ENCODE measurements around the gene PSMB2.
A peak's percentile ranks its signal among the peaks of the same experiment; 100 is the strongest.

Gene PSMB2

DNA sequence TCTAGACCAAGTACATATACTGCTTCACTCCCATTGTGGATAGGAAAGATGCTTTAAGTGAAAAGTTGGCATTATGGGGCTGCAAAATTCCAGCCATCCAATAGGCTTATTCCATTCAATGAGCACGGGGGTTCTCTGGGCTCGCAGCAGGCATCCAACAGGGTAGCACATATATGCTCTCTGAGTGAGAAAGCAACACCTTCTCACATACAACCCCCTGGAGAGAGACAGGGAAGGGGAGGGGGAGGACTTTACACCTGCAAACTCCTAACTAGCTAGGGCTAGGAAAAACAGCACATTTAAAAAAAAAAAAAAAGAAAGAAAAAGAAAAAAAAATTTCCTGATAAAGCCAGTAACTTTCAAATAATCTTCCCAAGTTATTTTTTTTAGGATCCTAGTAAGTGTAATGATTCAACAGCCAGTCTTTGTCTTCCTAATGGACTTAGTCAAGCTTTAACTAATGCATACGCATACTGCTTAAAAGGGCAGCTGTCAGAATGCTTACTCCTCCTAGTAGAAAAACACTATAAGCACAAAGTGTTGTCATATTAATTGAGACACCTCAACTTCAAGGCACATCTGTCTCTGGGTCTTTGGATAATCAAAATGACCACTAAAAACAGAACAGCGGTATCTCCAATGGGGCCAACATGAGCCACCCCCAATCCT, 18.7 kb downstream of the PSMB2 start:
- H3K27ac ChIP-seq (ENCODE audit: poor library complexity, severe bottlenecking): no peak overlapping the region
- TF ChIP-seq, protein P1, sequence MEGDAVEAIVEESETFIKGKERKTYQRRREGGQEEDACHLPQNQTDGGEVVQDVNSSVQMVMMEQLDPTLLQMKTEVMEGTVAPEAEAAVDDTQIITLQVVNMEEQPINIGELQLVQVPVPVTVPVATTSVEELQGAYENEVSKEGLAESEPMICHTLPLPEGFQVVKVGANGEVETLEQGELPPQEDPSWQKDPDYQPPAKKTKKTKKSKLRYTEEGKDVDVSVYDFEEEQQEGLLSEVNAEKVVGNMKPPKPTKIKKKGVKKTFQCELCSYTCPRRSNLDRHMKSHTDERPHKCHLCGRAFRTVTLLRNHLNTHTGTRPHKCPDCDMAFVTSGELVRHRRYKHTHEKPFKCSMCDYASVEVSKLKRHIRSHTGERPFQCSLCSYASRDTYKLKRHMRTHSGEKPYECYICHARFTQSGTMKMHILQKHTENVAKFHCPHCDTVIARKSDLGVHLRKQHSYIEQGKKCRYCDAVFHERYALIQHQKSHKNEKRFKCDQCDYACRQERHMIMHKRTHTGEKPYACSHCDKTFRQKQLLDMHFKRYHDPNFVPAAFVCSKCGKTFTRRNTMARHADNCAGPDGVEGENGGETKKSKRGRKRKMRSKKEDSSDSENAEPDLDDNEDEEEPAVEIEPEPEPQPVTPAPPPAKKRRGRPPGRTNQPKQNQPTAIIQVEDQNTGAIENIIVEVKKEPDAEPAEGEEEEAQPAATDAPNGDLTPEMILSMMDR (IDR thresholded peaks at IDR 0.05; ENCODE audit: poor library complexity, severe bottlenecking): no peak
- no peaks in the 10 kb centered on the region for H3K4me1 ChIP-seq (ENCODE audit: insufficient read depth, poor library complexity, severe bottlenecking)
- H3K9me3 ChIP-seq (ENCODE audit: severe bottlenecking): no peaks in the 10 kb centered on the region
- peaks cover 69% of the 10 kb centered on the region for H3K36me3 ChIP-seq (ENCODE audit: low read depth)
- no peak for DNase-seq (ENCODE audit: low spot score)
- ATAC-seq (ENCODE audit: low read depth): no peak
- no peaks in the 10 kb centered on the region for H3K27me3 ChIP-seq (ENCODE audit: insufficient read depth, poor library complexity, severe bottlenecking)
- no peak overlapping the region for H3K4me3 ChIP-seq (ENCODE audit: severe bottlenecking)

GRCh38 chr1:35619237-35620121, 21.8 kb downstream of the PSMB2 start:
- no peak for ATAC-seq (ENCODE audit: low read depth)
- Histone ChIP-seq H3K4me1 (ENCODE audit: insufficient read depth, poor library complexity, severe bottlenecking) (no peaks in the 10 kb centered on the region), H3K36me3 (ENCODE audit: low read depth) (peaks cover 75% of the 10 kb centered on the region), H3K27ac (ENCODE audit: poor library complexity, severe bottlenecking) (no peak overlapping the region), H3K27me3 (ENCODE audit: insufficient read depth, poor library complexity, severe bottlenecking) (no peaks in the 10 kb centered on the region), H3K9me3 (ENCODE audit: severe bottlenecking) (no peaks in the 10 kb centered on the region), H3K4me3 (ENCODE audit: severe bottlenecking) (no peak overlapping the region)
- no peak for DNase-seq (ENCODE audit: low spot score)
- TF ChIP-seq, protein P1 (IDR thresholded peaks at IDR 0.05; ENCODE audit: poor library complexity, severe bottlenecking): no peak

DNA sequence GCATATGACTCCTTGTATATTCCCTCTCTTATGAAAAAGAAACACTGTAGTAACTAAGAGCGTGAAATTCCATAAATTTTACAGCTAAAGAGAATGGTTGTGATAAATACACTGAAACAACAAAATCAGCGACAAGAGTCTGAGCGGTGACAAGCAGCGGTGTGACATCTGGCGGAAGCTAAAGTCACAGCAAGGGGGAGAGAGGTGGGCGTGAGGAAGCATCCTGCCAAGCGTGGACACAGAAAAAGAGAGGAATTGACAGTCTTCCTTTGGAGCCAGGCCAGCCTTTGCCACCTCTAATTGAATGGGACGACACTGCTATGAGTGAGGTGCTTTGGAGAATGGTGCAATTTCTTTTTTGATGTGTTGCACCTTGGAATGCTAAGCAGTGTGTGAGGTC, 25.9 kb downstream of the PSMB2 start:
- Histone ChIP-seq H3K27ac (ENCODE audit: poor library complexity, severe bottlenecking) (no peak overlapping the region), H3K27me3 (ENCODE audit: insufficient read depth, poor library complexity, severe bottlenecking) (no peaks in the 10 kb centered on the region), H3K36me3 (ENCODE audit: low read depth) (peaks cover 81% of the 10 kb centered on the region), H3K4me1 (ENCODE audit: insufficient read depth, poor library complexity, severe bottlenecking) (no peaks in the 10 kb centered on the region), H3K9me3 (ENCODE audit: severe bottlenecking) (no peaks in the 10 kb centered on the region), H3K4me3 (ENCODE audit: severe bottlenecking) (no peak overlapping the region)
- DNase-seq (ENCODE audit: low spot score) (no peak), ATAC-seq (ENCODE audit: low read depth) (no peak)
- TF ChIP-seq, protein P1 (IDR thresholded peaks at IDR 0.05; ENCODE audit: poor library complexity, severe bottlenecking): no peak

DNA sequence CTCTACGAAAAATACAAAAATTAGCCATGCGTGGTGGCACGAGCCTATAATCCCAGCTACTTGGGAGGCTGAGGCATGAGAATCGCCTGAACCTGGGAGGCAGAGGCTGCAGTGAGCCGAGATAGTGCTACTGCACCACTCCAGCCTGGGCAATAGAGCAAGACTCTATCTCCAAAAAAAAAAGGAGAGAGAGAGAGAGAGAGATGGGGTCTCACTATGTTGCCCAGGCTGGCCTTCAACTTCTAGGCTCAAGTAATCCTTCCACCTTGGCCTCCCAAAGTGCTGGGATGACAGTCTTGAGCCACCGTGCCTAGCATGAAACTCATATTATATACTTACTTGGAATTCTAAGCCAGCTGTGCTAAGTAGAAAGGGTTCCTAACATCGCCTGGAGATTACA, 29.7 kb downstream of the PSMB2 start:
- TF ChIP-seq, protein P1 (IDR thresholded peaks at IDR 0.05; ENCODE audit: poor library complexity, severe bottlenecking): no peak
- Histone ChIP-seq H3K27me3 (ENCODE audit: insufficient read depth, poor library complexity, severe bottlenecking) (no peaks in the 10 kb centered on the region), H3K4me3 (ENCODE audit: severe bottlenecking) (no peak overlapping the region), H3K36me3 (ENCODE audit: low read depth) (peaks cover 81% of the 10 kb centered on the region), H3K4me1 (ENCODE audit: insufficient read depth, poor library complexity, severe bottlenecking) (no peaks in the 10 kb centered on the region), H3K27ac (ENCODE audit: poor library complexity, severe bottlenecking) (no peak overlapping the region), H3K9me3 (ENCODE audit: severe bottlenecking) (no peaks in the 10 kb centered on the region)
- ATAC-seq (ENCODE audit: low read depth) (no peak), DNase-seq (ENCODE audit: low spot score) (no peak)

DNA sequence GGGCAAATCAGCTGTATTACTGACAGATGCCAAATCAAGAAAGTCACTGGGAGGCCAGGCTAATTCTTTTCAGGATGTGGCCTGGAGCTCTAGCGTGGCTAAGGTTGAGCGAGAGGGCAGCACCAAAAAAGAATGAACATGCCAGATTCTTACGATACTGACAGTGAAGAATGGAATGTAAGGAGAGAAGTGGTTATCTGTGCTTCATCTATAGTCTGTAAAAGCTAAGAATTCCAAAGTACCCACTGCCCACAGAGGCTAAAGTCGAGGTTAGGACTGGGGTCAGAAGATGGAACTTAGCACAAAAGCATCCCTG, 35.5 kb downstream of the PSMB2 start:
- Histone ChIP-seq H3K36me3 (ENCODE audit: low read depth) (peaks cover 86% of the 10 kb centered on the region), H3K4me3 (ENCODE audit: severe bottlenecking) (no peak overlapping the region), H3K9me3 (ENCODE audit: severe bottlenecking) (no peaks in the 10 kb centered on the region), H3K27me3 (ENCODE audit: insufficient read depth, poor library complexity, severe bottlenecking) (no peaks in the 10 kb centered on the region), H3K27ac (ENCODE audit: poor library complexity, severe bottlenecking) (no peak overlapping the region), H3K4me1 (ENCODE audit: insufficient read depth, poor library complexity, severe bottlenecking) (no peaks in the 10 kb centered on the region)
- DNase-seq (ENCODE audit: low spot score): no peak
- TF ChIP-seq, protein P1 (IDR thresholded peaks at IDR 0.05; ENCODE audit: poor library complexity, severe bottlenecking): no peak
- ATAC-seq (ENCODE audit: low read depth): peak; percentile 21; the same call in 1 of the 3 replicates
